HG03442 (cell line): Measurements from ENCODE around the gene PTPRJ.

ENCODE experiments used
- ATAC-seq: cut with Tn5 transposase; IDR thresholded peaks from one replicate; pipeline ENCODE4 v1.9.1; 2021; ENCODE audit warnings: mild to moderate bottlenecking, moderate library complexity; ENCODE audit not compliant: unreplicated experiment

Gene PTPRJ

DNA sequence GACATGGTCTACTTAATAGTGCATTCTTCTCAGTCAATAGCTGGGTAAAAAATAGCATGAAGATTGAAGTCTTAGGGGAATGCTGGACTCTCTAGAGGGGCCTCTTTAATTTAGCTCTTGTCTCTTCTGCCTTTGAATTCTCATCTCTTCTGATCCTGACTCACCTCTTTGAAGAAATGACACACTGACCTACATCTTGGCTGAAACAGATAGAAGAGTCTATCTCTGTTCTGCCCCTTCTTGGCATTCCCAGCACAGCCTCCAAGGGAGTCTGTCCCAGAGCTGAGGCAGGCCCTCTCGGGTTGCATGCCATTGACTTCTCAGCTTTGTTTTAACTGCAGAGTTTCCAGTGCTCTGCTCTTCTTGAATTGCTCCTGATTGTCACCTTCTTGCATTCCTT is 55.7 kb downstream of the PTPRJ start:
- ATAC-seq: no peak

DNA sequence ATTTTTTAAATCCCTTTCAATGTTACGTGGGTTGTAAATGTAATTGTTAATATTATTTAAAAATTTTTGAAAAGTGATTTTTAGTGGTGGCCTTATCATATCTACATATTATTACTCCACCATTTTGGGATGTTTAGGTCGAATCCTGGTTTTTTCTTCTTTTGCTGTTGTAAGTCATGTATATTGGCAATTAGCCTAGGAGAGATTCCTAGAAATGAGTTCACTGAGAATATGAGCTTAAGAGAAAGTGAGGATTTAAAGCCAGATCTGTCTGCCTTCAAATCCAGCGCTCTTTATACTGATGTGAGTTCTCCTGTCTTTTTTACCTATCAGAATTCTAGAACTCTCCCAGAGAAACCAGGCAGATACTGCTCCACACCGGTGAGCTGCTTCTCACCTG is 56.1 kb downstream of the PTPRJ start:
- ATAC-seq: no peak

GRCh38 chr11:48037709-48038468 is 57.5 kb downstream of the PTPRJ start:
- no peak for ATAC-seq

DNA sequence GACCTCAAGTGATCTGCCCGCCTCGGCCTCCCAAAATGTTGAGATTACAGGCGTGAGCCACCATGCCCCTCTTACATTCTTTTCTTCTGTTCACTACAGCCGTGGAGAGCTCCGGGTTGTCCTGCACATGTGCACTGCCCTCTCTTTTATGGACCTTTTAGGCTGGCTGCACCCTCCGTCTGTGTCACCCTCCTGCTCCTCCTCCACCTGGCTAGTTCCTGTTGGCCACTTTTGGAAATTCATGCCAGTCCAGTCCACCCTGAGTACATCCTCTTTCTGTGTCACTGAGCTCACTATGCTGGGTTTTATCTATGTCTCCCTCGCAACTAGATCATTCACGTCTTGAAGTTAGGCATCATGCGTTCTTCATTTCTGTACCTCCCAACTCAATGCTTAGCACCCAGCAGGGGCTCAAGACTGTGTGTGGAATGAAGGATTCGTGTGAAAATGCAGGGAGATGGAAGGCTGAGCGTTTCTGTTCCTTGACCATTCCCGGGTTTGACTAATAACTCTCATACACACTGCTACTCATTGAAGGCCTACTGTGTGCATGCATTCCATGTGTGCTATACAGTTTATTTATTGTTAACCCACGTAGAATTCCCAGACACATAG is 60.6 kb downstream of the PTPRJ start:
- no peak for ATAC-seq

DNA sequence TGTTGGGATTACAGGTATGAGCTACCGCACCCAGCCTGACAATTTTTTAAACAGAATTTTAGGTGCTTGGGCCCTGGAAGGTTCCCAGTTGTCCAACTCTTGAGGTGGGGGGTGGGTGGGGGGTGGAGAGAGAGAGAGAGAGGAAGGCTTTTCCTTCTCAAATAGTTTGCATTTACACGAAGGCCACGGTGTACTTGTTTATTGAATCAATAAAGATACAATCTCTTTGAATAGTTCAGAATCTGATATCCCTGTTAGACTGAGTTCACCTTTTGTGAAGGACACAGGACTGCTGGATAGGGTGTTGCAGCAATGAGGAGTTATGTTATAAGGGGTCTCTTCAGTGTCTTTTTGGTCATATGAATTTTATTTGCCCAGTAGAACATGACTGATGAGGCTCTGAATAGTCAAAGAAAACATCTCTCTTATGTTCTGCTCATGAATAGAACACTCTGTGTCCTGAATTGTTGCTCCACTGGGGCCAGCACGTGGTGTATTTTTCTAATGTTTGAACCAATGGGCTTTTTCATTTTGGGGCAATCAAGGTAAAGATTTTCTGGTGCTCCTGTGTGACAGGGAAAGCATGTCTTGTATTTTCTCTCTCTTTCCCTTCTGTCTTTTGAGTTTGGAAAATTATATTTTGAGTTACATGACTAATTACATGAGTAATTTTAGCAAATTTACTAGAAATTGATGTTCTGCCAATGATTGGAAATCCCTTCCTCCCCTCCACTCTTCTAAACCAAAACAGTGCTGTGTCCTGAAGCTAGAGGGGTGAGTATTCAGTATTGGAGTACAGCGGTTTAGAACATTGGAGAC is 61.7 kb downstream of the PTPRJ start:
- ATAC-seq: no peak

- ATAC-seq: peak; percentile 50
Observed at GRCh38 chr11:48043111-48043990, 63.0 kb downstream of the PTPRJ start.

- no peak for ATAC-seq
Observed at GRCh38 chr11:48043991-48044512, 63.7 kb downstream of the PTPRJ start.

DNA sequence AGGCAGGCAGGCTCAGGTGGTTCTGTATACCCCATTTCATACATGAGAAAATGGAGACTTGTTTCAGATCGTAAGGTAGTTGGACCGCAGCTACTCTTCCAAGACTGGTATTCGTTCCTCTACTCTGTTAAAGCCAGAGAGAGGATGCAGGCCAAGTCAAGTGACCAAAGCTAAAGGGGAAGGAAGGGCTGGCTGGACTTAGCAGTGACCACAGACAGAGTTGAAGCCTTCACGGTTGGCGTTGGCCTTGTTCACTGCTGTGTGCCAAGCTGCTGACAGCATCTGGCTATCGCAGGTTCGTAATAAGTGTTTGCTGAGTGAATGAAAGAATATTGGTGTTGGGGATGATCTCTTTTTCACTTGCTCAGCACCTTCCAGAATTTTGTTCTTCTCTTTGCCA is 64.2 kb downstream of the PTPRJ start:
- ATAC-seq: no peak

DNA sequence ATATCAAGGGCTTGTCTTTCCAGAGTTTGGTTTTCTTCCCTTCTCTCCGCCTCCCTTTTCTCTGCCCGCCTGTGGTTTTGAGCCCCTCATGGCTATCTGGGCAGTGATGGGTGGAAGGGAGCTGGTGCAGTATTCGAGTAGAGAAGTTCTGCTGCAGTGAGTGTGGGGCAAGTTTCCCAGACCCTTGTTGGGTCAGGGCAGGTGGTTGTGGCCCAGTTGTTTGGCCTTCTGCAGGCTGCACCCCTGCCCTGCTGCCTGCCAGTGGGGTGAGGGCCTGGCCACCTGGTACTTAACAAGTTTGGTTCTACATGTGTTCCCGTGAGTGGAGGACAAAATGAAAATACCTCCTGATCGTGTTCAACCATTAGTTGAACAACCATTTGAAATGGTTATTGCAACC is 65.2 kb downstream of the PTPRJ start:
- ATAC-seq: no peak

DNA sequence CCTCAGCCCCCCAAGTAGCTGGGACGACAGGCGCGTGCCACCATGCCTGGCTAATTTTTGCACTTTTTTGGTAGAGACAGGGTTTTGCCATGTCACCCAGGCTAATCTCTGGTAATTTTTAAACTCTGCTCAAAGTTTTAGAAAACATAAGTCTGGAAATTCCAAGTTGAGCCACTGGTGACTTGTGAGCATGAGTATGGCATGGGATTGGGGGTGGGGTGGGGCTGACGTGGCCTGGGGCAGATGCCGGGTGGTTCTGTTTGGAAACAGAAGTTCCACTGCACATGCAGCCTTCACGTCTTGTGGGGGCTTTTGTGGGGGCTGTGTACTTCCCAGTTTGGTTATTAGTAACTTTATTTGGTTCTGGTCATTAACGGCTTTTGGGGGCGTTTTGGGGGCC is 67.3 kb downstream of the PTPRJ start:
- no peak for ATAC-seq

GRCh38 chr11:48049036-48049435 is 68.7 kb downstream of the PTPRJ start:
- ATAC-seq: no peak

DNA sequence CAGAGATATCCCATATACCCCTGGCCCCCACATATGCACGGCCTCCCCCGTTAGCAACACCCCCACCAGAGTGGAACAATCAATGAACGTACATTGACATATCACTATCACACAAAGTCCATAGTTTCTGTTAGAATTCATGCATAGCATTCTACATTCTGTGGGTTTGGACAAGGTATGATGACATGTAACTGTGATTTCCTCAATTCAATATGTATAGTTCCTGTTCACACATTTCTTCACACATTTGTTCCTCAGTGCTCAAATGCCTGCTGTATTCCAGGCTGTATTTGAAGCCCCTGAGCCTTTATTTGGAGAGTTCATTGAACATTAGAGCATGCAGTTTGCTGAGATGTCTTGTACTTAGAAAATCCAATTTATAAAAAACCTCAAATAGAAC is 69.9 kb downstream of the PTPRJ start:
- no peak for ATAC-seq

- no peak for ATAC-seq
Observed at GRCh38 chr11:48051217-48051830, 71.0 kb downstream of the PTPRJ start.

DNA sequence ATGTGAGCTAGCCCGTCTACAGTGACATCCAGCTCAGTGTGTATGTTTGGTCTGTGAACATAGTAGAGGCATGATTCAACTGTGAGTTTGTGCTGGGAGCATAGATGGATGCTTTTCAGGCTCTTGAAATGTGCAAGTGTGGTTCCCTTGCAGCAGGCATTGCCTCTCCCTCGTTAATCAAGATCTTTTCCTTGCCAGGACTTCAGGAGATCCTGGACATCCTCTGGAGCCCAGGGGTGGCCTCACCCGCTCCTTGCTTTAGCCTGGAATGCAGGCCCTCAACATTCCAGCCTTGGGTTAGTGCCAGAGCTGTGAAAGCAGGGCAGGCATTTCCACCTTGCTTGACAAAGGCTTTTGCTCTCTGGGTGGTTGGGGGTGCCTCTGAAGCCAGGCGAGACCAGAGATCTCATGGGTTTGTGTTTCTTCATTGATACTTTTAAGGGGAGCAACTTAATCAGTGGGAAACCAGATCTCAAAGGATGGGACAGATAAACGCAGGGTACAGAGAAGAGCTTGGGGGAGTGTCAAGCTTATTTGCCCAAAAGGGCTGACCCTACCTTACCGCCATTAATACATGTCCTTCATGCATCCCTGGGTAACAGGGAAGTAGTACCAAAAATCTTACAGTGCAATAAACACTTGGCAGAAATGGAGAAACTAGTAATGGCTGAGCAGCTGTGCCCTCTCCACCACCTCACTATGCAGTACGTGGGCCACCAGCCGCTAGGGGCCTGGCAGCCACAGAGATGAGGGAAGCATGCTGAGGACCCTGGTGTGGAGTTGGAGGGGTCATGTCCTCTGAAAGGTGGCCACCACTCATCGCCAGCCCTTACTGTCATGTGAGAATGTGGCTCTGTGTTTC is 72.1 kb downstream of the PTPRJ start:
- ATAC-seq: no peak

DNA sequence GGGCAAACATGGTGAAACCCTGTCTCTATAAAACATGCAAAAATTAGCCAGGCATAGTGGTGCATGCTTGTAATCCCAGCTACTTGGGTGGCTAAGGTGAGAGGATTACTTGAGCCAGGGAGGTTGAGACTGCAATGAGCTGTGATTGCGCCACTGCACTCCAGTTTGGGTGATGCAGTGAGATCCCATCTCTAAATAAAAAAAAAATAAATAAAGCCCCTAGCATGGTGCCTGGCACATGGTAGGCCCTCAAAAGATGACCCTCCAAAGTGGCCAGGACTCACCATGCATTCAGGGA is 74.6 kb downstream of the PTPRJ start:
- no peak for ATAC-seq

DNA sequence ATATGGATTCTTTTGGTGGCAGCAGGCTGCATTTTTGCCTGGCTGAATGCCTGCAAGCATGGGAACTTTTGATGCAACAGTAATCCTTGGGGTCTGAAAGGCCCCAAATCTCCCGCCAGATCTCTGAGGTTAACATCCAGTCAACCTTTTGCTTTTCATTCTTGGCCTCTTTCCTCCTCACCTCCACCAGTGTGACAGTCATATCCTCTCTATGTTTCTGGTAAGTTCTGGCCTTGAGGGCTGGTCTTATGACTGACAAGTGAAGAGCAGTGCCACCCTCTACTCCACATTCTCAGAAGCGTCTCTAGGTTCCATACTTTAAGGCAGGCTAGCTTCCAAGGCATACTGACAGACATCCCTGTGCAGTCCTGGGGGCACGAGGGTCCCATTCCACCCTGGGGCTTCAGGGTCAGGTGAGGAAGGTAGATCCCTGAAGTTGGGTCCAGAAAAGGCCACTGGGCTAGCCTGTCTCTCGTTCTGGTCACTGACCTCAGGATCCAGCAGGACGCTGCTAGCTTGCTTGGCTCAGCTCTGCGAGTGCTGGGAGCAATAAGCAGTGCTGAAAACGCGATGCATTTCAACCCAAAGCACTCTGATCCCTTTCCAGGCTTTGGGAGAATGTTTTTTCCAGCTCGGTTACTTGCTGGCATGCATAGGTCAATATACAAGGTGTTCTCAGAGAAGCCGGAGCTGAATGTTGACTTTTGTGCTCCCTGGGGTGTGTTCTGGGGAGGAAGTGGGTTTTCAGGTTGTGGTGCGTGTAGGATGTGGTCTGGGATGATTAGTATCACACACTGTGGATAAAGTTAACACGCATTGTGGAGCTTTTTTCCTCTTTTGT is 75.2 kb downstream of the PTPRJ start:
- ATAC-seq: peak; percentile 53

DNA sequence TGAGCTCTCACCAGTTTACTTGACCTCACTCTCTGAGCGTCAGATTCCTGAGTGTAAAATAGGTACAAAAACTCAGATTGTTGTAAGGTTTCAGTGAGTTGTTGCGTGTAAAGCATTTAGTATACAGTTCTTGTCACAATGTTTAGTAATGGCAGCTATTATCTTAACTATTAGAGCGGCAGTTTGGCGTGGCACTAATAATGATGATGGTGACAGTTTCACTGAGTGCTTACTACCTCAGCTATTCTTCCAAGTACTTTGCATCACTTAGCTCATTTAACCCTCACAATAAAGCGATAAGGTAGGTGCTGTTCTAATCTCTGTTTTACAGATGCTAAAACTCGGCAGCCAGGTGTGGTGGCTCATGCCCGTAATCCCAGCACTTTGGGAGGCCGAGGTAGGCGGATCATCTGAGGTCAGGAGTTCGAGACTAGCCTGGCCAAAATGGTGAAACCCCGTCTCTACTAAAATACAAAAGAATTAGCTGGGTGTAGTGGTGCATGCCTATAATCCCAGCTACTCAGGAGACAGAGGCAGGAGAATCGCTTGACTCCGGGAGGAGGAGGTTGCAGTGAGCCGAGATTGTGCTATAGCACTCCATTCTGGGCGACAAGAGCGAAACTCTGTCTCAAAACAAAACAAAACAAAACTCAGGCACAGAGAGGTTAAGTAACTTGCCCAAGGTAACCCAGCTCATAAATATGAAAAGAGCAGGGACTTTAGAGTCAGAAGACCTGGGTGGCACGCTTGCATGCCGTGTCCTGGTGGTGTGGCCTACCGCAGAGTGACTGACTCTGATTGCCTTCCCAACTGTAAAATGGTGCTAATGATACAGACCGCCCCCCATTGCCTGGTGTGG is 76.2 kb downstream of the PTPRJ start:
- no peak for ATAC-seq

GRCh38 chr11:48058064-48058463 is 77.7 kb downstream of the PTPRJ start:
- no peak for ATAC-seq
